Endothelial cell of umbilical vein (primary cell): Measurements from ENCODE around the gene MYO1E.

Source experiments
- EZH2 ChIP-seq: IDR thresholded peaks from 2 replicates; pipeline ENCODE4 v1.6.1; 2012; ENCODE audit warnings: borderline replicate concordance, low read depth, mild to moderate bottlenecking, moderate library complexity, low read length, inconsistent platforms; ENCODE audit not compliant: severe bottlenecking
- POLR2A ChIP-seq: IDR thresholded peaks from 2 replicates; pipeline ENCODE4 v1.6.1; 2012; ENCODE audit warnings: low read depth, mild to moderate bottlenecking, control low read depth, low read length
- POLR2AphosphoS5 ChIP-seq: IDR thresholded peaks from 2 replicates; pipeline ENCODE4 v1.6.1; 2012; ENCODE audit warnings: low read depth, mild to moderate bottlenecking, control low read depth, low read length, moderate library complexity; ENCODE audit not compliant: insufficient read depth
- TF ChIP-seq, protein P1 (sequence below), 2 donors: IDR thresholded peaks; 1 replicate in 1 of 2; 2 replicates in 1 of 2; pipeline ENCODE4 v1.5.1; 2011; ENCODE audit warnings: low read length in 2 of 2, mild to moderate bottlenecking in 2 of 2, moderate library complexity in 2 of 2, control low read depth in 1 of 2, inconsistent platforms in 1 of 2, low read depth in 1 of 2; ENCODE audit not compliant: insufficient read depth in 1 of 2; ENCODE audit errors: extremely low read depth in 1 of 2
- TF ChIP-seq, protein P2 (sequence below): IDR thresholded peaks from 2 replicates; pipeline ENCODE4 v1.6.1; 2011; ENCODE audit not compliant: insufficient read depth, insufficient read length

DNA sequence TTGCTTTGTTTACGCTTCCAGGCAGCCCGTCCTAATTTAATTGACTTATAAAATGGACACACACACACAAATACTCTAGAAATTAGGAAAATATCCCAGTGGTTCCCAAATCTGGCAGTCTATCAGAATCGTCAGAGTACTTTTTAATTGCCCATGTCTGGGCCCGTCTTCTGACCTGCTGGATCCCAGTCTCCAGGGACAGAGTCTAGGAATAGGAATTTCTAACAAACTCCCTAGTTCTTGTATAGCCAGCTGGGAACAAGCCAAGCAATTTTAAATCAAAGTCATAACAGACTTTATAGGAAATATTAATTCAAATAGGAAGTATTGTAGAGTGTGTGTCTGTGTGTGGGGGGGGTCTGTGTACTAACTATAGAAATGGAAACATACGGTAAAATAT is 132.6 kb downstream of the MYO1E start:
- TF ChIP-seq, protein P1, sequence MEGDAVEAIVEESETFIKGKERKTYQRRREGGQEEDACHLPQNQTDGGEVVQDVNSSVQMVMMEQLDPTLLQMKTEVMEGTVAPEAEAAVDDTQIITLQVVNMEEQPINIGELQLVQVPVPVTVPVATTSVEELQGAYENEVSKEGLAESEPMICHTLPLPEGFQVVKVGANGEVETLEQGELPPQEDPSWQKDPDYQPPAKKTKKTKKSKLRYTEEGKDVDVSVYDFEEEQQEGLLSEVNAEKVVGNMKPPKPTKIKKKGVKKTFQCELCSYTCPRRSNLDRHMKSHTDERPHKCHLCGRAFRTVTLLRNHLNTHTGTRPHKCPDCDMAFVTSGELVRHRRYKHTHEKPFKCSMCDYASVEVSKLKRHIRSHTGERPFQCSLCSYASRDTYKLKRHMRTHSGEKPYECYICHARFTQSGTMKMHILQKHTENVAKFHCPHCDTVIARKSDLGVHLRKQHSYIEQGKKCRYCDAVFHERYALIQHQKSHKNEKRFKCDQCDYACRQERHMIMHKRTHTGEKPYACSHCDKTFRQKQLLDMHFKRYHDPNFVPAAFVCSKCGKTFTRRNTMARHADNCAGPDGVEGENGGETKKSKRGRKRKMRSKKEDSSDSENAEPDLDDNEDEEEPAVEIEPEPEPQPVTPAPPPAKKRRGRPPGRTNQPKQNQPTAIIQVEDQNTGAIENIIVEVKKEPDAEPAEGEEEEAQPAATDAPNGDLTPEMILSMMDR (IDR thresholded peaks at IDR 0.05; ENCODE audit: extremely low read depth in 1 of 2, insufficient read depth in 1 of 2, low read depth in 1 of 2, low read length in 2 of 2) = no peak
- TF ChIP-seq EZH2 (no peak), POLR2AphosphoS5 (no peak), POLR2A (no peak)
- TF ChIP-seq, protein P2, sequence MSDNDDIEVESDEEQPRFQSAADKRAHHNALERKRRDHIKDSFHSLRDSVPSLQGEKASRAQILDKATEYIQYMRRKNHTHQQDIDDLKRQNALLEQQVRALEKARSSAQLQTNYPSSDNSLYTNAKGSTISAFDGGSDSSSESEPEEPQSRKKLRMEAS = no peak
